Loucy (cell line): ENCODE results near the gene CAMTA1.

Experiments used
- EZH2phosphoT487 ChIP-seq: fragments of 200-600 bp; IDR thresholded peaks from 2 replicates; pipeline ENCODE4 v1.6.1; 2018; ENCODE audit warnings: antibody characterized with exemption, mild to moderate bottlenecking, moderate library complexity, borderline replicate concordance
- TF ChIP-seq, protein P1 (sequence below): fragments of 200-600 bp; sonication (generic); conservative IDR thresholded peaks from 2 replicates; pipeline ENCODE4 v1.5.1; 2014; ENCODE audit warnings: mild to moderate bottlenecking, antibody characterized with exemption, low read length

DNA sequence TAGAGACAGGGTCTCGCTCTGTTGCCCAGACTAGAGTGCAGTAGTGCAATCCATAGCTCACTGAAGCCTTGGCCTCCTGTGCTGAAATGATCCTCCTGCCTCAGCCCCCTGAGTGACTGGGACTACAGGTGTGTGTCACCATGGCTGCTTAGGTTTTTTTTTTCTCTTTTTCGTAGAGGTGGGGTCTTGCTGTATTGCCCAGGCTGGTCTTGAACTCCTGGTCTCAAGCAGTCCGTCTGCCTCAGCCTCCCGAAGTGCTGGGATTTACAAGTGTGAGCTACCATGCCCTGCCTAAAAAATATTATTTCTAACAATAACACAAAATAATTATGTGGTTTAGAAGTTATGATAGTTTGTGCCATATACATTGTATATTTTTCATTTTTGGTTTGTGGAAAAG, 9.9 kb downstream of the CAMTA1 start:
- TF ChIP-seq, protein P1, sequence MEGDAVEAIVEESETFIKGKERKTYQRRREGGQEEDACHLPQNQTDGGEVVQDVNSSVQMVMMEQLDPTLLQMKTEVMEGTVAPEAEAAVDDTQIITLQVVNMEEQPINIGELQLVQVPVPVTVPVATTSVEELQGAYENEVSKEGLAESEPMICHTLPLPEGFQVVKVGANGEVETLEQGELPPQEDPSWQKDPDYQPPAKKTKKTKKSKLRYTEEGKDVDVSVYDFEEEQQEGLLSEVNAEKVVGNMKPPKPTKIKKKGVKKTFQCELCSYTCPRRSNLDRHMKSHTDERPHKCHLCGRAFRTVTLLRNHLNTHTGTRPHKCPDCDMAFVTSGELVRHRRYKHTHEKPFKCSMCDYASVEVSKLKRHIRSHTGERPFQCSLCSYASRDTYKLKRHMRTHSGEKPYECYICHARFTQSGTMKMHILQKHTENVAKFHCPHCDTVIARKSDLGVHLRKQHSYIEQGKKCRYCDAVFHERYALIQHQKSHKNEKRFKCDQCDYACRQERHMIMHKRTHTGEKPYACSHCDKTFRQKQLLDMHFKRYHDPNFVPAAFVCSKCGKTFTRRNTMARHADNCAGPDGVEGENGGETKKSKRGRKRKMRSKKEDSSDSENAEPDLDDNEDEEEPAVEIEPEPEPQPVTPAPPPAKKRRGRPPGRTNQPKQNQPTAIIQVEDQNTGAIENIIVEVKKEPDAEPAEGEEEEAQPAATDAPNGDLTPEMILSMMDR = no peak
- no peak for TF ChIP-seq EZH2phosphoT487
